ENCODE data around the gene ITIH2.

GRCh38 chr10:7786430-7786829 lies 83.3 kb downstream of the ITIH2 start:
- TF ChIP-seq, protein P1, sequence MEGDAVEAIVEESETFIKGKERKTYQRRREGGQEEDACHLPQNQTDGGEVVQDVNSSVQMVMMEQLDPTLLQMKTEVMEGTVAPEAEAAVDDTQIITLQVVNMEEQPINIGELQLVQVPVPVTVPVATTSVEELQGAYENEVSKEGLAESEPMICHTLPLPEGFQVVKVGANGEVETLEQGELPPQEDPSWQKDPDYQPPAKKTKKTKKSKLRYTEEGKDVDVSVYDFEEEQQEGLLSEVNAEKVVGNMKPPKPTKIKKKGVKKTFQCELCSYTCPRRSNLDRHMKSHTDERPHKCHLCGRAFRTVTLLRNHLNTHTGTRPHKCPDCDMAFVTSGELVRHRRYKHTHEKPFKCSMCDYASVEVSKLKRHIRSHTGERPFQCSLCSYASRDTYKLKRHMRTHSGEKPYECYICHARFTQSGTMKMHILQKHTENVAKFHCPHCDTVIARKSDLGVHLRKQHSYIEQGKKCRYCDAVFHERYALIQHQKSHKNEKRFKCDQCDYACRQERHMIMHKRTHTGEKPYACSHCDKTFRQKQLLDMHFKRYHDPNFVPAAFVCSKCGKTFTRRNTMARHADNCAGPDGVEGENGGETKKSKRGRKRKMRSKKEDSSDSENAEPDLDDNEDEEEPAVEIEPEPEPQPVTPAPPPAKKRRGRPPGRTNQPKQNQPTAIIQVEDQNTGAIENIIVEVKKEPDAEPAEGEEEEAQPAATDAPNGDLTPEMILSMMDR (IDR thresholded peaks at IDR 0.05; ENCODE audit: insufficient read depth, low read length, poor library complexity, severe bottlenecking), result no peak
- TF ChIP-seq EZH2phosphoT487 (conservative IDR thresholded peaks at IDR 0.05; ENCODE audit: low read length), result no peak
